HG03575 (cell line): ENCODE results near the gene PAXX.

Experiments used
- ATAC-seq: cut with Tn5 transposase; IDR thresholded peaks from one replicate; pipeline ENCODE4 v1.9.1; 2021; ENCODE audit not compliant: unreplicated experiment, insufficient number of reproducible peaks, low FRiP score; ENCODE audit errors: extremely low read depth

PAXX gene

GRCh38 chr9:137012694-137013570, 20.7 kb downstream of the PAXX start:
- ATAC-seq: no peak

- no peak for ATAC-seq
Measured at GRCh38 chr9:137013571-137013940, 21.3 kb downstream of the PAXX start.

- ATAC-seq: no peak
Measured at GRCh38 chr9:137014166-137014565, 21.9 kb downstream of the PAXX start.

GRCh38 chr9:137014776-137015539, 22.7 kb downstream of the PAXX start:
- no peak for ATAC-seq

GRCh38 chr9:137015540-137015930, 23.3 kb downstream of the PAXX start:
- ATAC-seq: no peak

GRCh38 chr9:137015976-137016375, 23.8 kb downstream of the PAXX start:
- ATAC-seq: no peak

- ATAC-seq: no peak
Measured at GRCh38 chr9:137016436-137016835, 24.2 kb downstream of the PAXX start.

- no peak for ATAC-seq
Measured at GRCh38 chr9:137017071-137017470, 24.8 kb downstream of the PAXX start.

GRCh38 chr9:137017791-137018497, 25.7 kb downstream of the PAXX start:
- no peak for ATAC-seq

GRCh38 chr9:137018761-137019559, 26.7 kb downstream of the PAXX start:
- ATAC-seq: no peak

- ATAC-seq: no peak
Measured at GRCh38 chr9:137019891-137020683, 27.9 kb downstream of the PAXX start.

- no peak for ATAC-seq
Measured at GRCh38 chr9:137020771-137021567, 28.7 kb downstream of the PAXX start.

- ATAC-seq: no peak
Measured at GRCh38 chr9:137021568-137021978, 29.4 kb downstream of the PAXX start.

- no peak for ATAC-seq
Measured at GRCh38 chr9:137021979-137022661, 29.9 kb downstream of the PAXX start.

- no peak for ATAC-seq
Measured at GRCh38 chr9:137022662-137023008, 30.4 kb downstream of the PAXX start.

GRCh38 chr9:137023157-137023556, 30.9 kb downstream of the PAXX start:
- no peak for ATAC-seq

GRCh38 chr9:137023583-137023991, 31.4 kb downstream of the PAXX start:
- ATAC-seq: no peak
